Panc1 (cell line): ENCODE results near the gene RRN3.
A peak's percentile ranks its signal among the peaks of the same experiment; 100 is the strongest.

ENCODE experiments used
- POLR2AphosphoS5 ChIP-seq: IDR thresholded peaks from 2 replicates; pipeline ENCODE4 v1.6.1; 2012; ENCODE audit warnings: mild to moderate bottlenecking, low read depth, low read length, moderate library complexity
- REST ChIP-seq, 2 experiments: IDR thresholded peaks; 2 replicates each; pipeline ENCODE4 v1.6.1; 2011 to 2012; ENCODE audit warnings: low read depth in 2 of 2, control low read depth in 1 of 2, low read length in 1 of 2, mild to moderate bottlenecking in 1 of 2, moderate library complexity in 1 of 2; ENCODE audit not compliant: insufficient read depth in 1 of 2
- TF ChIP-seq, protein P1 (sequence below): fragments of 450-650 bp; IDR thresholded peaks from 2 replicates; pipeline ENCODE4 v1.5.1; 2017; ENCODE audit warnings: mild to moderate bottlenecking

DNA sequence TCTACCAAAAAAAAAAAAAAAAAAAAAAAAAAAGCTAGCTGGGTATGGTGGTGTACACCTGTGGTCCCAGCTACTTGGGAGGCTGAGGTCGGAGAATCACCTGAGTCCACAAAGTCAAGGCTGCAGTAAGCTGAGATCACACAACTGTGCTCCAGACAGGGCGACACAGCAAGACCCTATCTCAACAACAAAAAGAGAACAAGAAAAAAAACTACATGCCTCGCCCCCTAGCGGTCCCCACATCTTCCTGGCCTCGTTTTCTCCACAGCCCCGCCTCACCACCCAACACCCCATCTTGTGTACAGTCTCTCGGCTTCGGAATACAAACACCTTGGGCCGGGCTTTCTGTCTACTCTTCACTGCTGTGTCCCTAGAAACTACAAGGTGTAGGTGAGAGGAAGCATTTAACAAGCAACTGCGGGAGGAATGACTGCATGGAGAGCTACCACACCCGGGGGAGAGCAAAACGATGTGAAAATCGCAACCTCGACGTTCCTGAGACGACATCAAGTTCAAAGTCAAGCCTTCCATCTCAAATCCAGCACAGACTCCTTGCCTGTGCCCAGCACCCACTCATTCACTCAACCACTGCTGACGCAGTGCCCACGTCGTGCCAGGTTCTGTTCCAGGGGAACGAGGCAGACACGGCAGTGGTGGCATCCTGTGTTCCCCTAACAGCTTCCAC is 47.2 kb downstream of the RRN3 start:
- no peak for TF ChIP-seq REST (IDR thresholded peaks at IDR 0.05; ENCODE audit: insufficient read depth in 1 of 2, low read depth in 2 of 2, low read length in 1 of 2)
- TF ChIP-seq, protein P1, sequence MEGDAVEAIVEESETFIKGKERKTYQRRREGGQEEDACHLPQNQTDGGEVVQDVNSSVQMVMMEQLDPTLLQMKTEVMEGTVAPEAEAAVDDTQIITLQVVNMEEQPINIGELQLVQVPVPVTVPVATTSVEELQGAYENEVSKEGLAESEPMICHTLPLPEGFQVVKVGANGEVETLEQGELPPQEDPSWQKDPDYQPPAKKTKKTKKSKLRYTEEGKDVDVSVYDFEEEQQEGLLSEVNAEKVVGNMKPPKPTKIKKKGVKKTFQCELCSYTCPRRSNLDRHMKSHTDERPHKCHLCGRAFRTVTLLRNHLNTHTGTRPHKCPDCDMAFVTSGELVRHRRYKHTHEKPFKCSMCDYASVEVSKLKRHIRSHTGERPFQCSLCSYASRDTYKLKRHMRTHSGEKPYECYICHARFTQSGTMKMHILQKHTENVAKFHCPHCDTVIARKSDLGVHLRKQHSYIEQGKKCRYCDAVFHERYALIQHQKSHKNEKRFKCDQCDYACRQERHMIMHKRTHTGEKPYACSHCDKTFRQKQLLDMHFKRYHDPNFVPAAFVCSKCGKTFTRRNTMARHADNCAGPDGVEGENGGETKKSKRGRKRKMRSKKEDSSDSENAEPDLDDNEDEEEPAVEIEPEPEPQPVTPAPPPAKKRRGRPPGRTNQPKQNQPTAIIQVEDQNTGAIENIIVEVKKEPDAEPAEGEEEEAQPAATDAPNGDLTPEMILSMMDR, result peak; percentile 71; the same call in 1 of the 2 replicates
- TF ChIP-seq POLR2AphosphoS5, result no peak
